ENCODE results near the gene PTGDR2.
A peak's percentile ranks its signal among the peaks of the same experiment; 100 is the strongest.

PTGDR2 gene

GRCh38 chr11:60842668-60843600 lies 12.8 kb downstream of the PTGDR2 start:
- peak overlapping the region; percentile 76 for H3K27ac ChIP-seq
- TF ChIP-seq CTCF (conservative IDR thresholded peaks at IDR 0.05) = no peak
- TF ChIP-seq ZFX (IDR thresholded peaks at IDR 0.05) = no peak

GRCh38 chr11:60841797-60842667 lies 13.7 kb downstream of the PTGDR2 start, which contains the start of gene CCDC86:
TSS of gene CCDC86 (plus strand) at chr11:60842113. CDS start at chr11:60842125, 12 bp downstream.
- TF ChIP-seq ZFX (IDR thresholded peaks at IDR 0.05) = peak; percentile 62; the same call in 1 of the 2 replicates
- TF ChIP-seq CTCF (conservative IDR thresholded peaks at IDR 0.05) = no peak
- peak within 1 kb of the TSS; percentile 76 for H3K27ac ChIP-seq

- peak overlapping the region; percentile 76 for H3K27ac ChIP-seq
- TF ChIP-seq ZFX (IDR thresholded peaks at IDR 0.05) (no peak), CTCF (conservative IDR thresholded peaks at IDR 0.05) (no peak)
These were observed 15.0 kb downstream of the PTGDR2 start for GRCh38 chr11:60840470-60841430.

- no peak for TF ChIP-seq ZFX (IDR thresholded peaks at IDR 0.05)
- no peak for TF ChIP-seq CTCF (conservative IDR thresholded peaks at IDR 0.05)
- H3K27ac ChIP-seq = peak overlapping the region; percentile 40
These were observed 17.6 kb downstream of the PTGDR2 start for GRCh38 chr11:60838132-60838531.

GRCh38 chr11:60836866-60837515 lies 18.8 kb downstream of the PTGDR2 start:
- no peak for TF ChIP-seq CTCF (conservative IDR thresholded peaks at IDR 0.05)
- TF ChIP-seq ZFX (IDR thresholded peaks at IDR 0.05) = no peak
- no peak overlapping the region; the same call in 1 of the 2 replicates for H3K27ac ChIP-seq

- peak overlapping the region; percentile 75 for H3K27ac ChIP-seq
- TF ChIP-seq CTCF (conservative IDR thresholded peaks at IDR 0.05) (no peak), ZFX (IDR thresholded peaks at IDR 0.05) (no peak)
These were observed 20.3 kb downstream of the PTGDR2 start for GRCh38 chr11:60835534-60835846.

Data from C4-2B (cell line).